Measurements from ENCODE around the gene MRPL18. TPM values are rescaled to one million over a fixed set of nuclear protein-coding genes. Genes with fewer than 3 reads are reported as not detected.
"Not testable (repeated sequence)": the region's sequence is repeated elsewhere in the genome, so short reads cannot be mapped to it uniquely, and the experiment has no call there.

MRPL18 gene
- polyA plus RNA-seq (ENCODE audit: insufficient read length), result 69.6 TPM

DNA sequence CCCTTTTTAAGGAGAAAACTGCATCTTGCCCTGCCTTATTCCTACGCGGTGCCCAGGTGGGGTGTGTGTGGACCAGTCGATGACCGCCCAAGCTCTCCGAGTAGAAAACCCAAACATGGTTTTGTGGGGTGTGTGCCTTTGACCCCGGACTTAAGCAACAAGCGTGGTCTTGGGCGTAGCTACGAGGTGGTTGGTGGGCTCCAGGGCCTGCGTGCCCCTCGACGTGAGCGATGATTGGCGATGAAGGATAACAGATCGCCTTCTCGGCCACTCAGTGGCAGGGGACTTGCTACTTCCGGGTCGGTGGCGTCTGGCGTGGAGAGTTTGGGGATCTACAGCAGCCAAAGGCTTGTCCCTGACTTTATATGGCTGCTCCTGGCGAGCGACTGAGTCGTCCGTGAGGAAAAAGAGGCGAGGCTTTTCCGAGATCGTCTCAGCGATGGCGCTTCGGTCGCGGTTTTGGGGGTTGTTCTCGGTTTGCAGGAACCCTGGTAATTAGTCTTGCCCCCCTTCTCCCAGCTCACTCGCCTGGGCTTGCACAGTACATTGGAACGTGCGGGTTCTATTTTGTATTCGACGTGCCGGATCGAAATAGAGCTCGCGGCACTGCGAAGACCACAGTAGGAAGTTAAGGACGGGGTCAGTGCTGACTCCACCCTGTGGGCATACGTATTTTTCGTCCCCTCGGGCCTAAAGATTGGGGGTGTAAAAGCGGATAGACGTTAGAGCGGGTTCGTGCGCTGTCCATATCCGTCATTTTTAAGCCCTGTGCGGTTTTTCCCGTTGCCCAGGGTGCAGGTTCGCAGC is at the start of gene MRPL18:
TSS of gene MRPL18 (plus strand) at position 319 of the 807 bp plus-strand sequence. CDS start at position 440, 121 bp downstream.
- peak; percentile 96 for DNase-seq

DNA sequence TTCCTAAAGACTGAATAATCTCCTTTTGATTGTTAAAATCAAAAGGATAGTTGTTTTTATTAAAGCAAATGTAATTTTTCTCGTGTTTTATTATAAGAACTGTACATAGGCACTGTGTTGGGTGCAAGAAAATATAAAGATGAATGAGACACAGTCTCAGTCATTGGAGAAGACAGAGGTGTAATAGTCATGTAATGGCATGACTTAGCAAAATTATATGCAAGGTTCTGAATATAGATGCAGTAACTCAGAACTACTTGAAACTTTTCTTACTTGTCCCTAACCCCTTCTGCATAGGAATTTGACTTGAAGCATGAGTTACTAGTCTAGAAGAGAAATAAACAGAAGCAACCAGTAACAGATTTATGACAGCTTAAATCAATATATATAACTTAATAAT is 48.1 kb upstream of the MRPL18 start:
- no peak for DNase-seq

- no peak for DNase-seq
These were observed 45.2 kb upstream of the MRPL18 start for GRCh38 chr6:159745081-159745480.

- no peak for DNase-seq
These were observed 43.5 kb upstream of the MRPL18 start for GRCh38 chr6:159746759-159747158.

DNA sequence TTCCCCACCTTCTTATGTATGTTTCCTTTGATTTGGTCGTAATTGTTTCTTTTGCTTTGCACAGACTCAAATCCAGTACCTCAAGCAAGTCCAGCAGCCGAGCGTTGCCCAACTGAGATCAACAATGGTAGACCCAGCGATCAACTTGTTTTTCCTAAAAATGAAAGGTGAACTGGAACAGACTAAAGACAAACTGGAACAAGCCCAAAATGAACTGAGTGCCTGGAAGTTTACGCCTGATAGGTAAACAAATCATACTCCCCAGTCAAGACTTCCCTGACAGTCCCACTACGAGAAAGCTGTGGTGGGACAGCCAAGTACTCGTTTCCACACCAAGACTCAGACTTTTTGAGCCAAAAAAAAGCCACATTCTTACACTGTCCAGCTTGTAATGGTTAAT is 42.1 kb upstream of the MRPL18 start:
- not testable (repeated sequence) for DNase-seq

- no peak for DNase-seq
These were observed 38.8 kb upstream of the MRPL18 start for GRCh38 chr6:159751448-159751847.

DNA sequence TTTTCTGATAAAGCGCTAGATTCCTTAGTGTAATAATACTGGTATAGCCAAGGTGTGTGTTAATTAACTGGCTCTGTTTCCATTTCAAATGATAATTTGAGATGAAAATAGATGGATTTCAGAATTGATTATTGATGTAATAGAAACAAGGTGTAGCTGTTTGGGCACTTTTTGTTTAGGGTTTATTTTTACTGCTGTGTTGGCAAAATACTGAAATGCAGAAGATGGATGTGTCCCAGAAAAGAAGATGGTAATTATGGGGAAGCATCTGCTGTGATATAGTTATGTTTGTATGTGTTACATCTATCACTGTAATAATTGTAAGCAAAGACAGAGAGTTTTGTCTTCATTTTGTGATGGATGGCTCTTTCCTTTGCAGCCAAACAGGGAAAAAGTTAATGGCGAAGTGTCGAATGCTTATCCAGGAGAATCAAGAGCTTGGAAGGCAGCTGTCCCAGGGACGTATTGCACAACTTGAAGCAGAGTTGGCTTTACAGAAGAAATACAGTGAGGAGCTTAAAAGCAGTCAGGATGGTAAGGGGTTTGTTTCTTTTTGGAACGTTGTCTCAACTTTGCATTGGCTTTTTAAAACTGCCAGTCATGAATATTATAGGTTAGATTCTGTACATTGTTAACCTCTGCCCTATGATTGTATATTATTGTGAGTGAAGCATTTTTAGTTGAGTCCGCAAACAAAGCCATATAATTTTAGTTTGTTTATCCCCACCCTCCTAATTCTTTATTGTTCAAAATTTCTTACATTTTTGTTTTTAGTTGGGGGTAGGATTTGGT is 37.0 kb upstream of the MRPL18 start:
- no peak for DNase-seq

GRCh38 chr6:159754401-159754800 is 35.9 kb upstream of the MRPL18 start:
- DNase-seq, result no peak

GRCh38 chr6:159754959-159755914 is 35.0 kb upstream of the MRPL18 start:
- peak; percentile 7 for DNase-seq

DNA sequence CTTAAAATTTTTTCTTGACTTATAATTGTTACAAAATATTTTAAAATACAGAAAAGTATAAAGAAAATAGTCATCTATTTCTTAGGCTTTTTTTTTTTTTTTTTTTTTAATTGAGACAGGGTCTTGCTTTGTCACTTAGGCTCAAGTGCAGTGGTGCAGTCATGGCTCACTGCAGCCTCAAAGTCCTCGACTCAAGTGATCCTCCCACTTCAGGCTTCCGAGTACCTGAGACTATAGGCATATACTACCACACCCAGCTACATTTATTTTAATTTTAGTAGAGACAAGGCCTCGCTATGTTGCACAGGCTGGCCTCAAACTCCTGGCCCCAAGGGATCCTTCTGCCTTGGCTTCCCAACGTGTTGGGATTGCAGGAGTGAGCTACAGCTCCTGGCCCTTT is 33.8 kb upstream of the MRPL18 start:
- DNase-seq, result no peak

GRCh38 chr6:159758031-159759001 is 32.0 kb upstream of the MRPL18 start:
- no peak for DNase-seq

DNA sequence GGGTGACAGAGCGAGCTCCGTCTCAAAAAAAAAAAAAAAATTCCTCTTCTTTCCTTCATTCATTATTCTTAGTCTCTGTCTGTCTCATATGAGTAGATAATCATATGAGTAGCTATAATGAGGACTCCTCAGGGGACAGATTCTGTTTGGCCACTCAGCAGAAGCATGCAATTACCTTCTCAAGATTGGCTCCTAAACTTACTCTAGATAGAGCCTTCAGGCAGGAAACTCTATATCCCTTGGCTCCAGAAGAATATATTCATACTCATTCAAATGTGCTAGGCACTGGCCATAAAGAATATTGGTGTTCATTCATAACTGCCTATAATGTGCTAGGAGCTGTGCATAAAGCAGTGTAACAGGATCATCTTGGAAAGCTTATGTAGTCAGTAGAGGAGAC is 30.6 kb upstream of the MRPL18 start:
- DNase-seq, result no peak

DNA sequence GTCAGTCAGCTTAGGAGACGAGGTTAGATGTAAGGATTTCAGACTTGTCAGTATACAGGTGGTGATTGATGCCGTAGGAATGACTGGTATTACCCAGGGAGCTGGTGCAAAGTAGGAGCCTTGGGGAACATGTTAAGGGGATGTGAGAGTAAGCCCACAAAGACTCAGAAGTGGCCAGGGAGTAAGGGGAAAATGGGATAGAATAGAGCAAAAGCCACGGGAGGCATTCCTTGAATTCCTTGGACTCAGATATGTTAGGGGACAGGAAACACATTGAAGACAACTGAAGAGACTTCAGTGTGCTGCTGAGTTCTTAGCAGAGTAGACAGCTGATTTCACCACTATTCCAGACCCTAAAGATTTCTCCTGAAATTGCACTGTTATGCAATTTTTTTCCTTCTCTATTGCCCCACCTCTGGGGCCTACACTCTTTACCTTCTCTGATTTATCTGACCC is 29.6 kb upstream of the MRPL18 start:
- DNase-seq, result no peak

GRCh38 chr6:159761129-159761872 is 29.0 kb upstream of the MRPL18 start:
- DNase-seq, result peak; percentile 26

DNA sequence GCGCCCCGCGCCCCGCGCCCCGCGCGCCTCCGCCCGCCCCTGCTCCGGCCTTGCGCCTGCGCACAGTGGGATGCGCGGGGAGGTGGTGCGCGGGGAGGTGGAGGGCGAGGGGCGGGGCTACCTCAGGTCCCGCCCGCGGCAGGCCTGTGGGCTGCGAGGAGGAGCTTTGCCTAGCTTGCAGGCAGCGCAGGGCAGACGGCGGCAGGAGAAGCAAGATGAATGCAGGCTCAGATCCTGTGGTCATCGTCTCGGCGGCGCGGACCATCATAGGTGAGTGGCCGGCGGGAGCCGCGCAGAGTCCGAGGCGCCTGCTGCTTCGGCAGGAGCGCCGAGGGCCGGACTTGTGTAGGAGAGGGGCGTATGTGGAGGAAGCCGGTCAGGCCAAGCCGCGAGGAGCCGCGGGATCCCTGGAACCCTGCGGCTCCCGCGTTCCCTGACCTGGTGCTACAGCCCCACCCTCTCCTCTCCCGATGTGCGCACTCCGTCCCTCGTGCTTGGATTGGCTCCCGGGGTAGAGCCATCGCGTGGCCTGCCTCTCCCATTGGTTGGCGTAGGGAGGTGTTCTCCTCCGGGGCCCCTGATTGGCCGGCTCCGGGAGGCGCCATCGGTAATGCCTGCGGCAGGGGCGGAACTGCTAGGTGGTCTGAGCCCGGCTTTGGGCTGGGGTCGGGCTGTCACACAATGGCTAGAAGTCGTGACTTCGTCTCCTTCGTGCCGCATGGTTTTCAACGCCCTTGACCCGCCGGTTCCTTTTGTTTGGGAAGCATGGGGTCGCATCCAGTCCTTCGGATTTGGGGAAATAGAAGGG is 28.2 kb upstream of the MRPL18 start, which contains the start of gene ACAT2:
TSS of gene ACAT2 (plus strand) at position 173 of the 808 bp plus-strand sequence. CDS start at position 216, 43 bp downstream.
- DNase-seq, result peak; percentile 95

GRCh38 chr6:159762681-159763293 is 27.5 kb upstream of the MRPL18 start:
- DNase-seq, result peak; percentile 6

GRCh38 chr6:159766906-159767305 is 23.4 kb upstream of the MRPL18 start:
- no peak for DNase-seq

GRCh38 chr6:159769470-159769869 is 20.8 kb upstream of the MRPL18 start:
- DNase-seq, result no peak

- no peak for DNase-seq
These were observed 18.1 kb upstream of the MRPL18 start for GRCh38 chr6:159772196-159772595.
